B cell (primary cell): ENCODE data around the gene CIAO2B. TPM values are rescaled to one million over a fixed set of nuclear protein-coding genes. Genes with fewer than 3 reads are reported as not detected.
"Not testable (repeated sequence)": the region's sequence is repeated elsewhere in the genome, so short reads cannot be mapped to it uniquely, and the experiment has no call there.

Experiments
- ATAC-seq: fragments of 200-7000 bp; cut with Tn5 transposase; one replicate; pipeline ENCODE4 v1.10.0; 2021; ENCODE audit warnings: low read depth, mild to moderate bottlenecking, moderate number of reproducible peaks, moderate library complexity
- CTCF ChIA-PET: fragments of 350-600 bp; sonication (Branson Sonifier 250); formaldehyde crosslinking; loops from one replicate; lab custom pipeline; 2021; ENCODE audit warnings: antibody characterized with exemption, inconsistent platforms; lab: Charles Lee
- POLR2A ChIA-PET: fragments of 350-600 bp; sonication (Branson Sonifier 250); formaldehyde crosslinking; loops from one replicate; lab custom pipeline; 2021; ENCODE audit warnings: antibody characterized with exemption; lab: Charles Lee
- DNase-seq: peaks from one replicate; pipeline ENCODE4 v3.0.0; 2013
- H2AFZ ChIP-seq: 2 replicates; pipeline ENCODE4 v1.6.1; 2012; ENCODE audit warnings: mild to moderate bottlenecking, low read depth, low read length; ENCODE audit not compliant: insufficient read depth, poor library complexity, severe bottlenecking
- H3K27ac ChIP-seq, 2 donors: 1 replicate in 1 of 2; 2 replicates in 1 of 2; pipeline ENCODE4 v1.5.1; 2012 to 2013; ENCODE audit warnings: low read length in 2 of 2, mild to moderate bottlenecking in 2 of 2, moderate library complexity in 1 of 2
- H3K27me3 ChIP-seq, 4 experiments: fragments of 200-600 bp in 1 of 4; sonication (generic) in 1 of 4; replicated peaks in 1 of 4; 1 replicate in 2 of 4; 2 replicates in 2 of 4; pipeline versions ENCODE4 v1.6.1 to v1.7.0; 2013 to 2016; ENCODE audit warnings: low read length in 3 of 4, mild to moderate bottlenecking in 2 of 4, mixed read lengths in 1 of 4, moderate library complexity in 1 of 4; ENCODE audit not compliant: insufficient read depth in 4 of 4, control insufficient read depth in 3 of 4; ENCODE audit errors: control extremely low read depth in 1 of 4
- H3K36me3 ChIP-seq, 2 experiments: replicated peaks in 1 of 2; 1 replicate in 1 of 2; 2 replicates in 1 of 2; pipeline versions ENCODE4 v1.6.1 to v1.7.1; 2013; ENCODE audit warnings: low read length in 1 of 2; ENCODE audit not compliant: insufficient read depth in 2 of 2, control insufficient read depth in 1 of 2; ENCODE audit errors: control extremely low read depth in 1 of 2, extremely low read depth in 1 of 2
- H3K4me1 ChIP-seq, 2 donors: fragments of 200-600 bp in 1 of 2; sonication (generic) in 1 of 2; 1 replicate in 1 of 2; 2 replicates in 1 of 2; pipeline versions ENCODE4 v1.5.1 to v1.6.1; 2013 to 2017; ENCODE audit warnings: low read length in 2 of 2; ENCODE audit not compliant: control insufficient read depth in 2 of 2, insufficient read depth in 2 of 2
- H3K4me2 ChIP-seq: replicated peaks from 2 replicates; pipeline ENCODE3; 2012; ENCODE audit warnings: mild to moderate bottlenecking, low read depth, low read length; ENCODE audit not compliant: poor library complexity, severe bottlenecking
- H3K4me3 ChIP-seq, 5 experiments: fragments of 200-600 bp in 1 of 5; sonication (generic) in 1 of 5; 1 replicate in 3 of 5; 2 replicates in 2 of 5; pipeline versions ENCODE4 v1.5.1 to v1.7.0; 2011 to 2016; ENCODE audit warnings: low read length in 4 of 5, mild to moderate bottlenecking in 4 of 5, low read depth in 2 of 5, control low read depth in 1 of 5, moderate library complexity in 1 of 5; ENCODE audit not compliant: insufficient read depth in 1 of 5; ENCODE audit errors: control extremely low read depth in 1 of 5, extremely low read depth in 1 of 5
- H3K79me2 ChIP-seq: fragments of 200-600 bp; sonication (generic); one replicate; pipeline ENCODE4 v1.6.0; 2016; ENCODE audit warnings: low read length; ENCODE audit not compliant: control insufficient read depth, insufficient read depth
- H3K9ac ChIP-seq: fragments of 200-600 bp; sonication (generic); 2 replicates; pipeline ENCODE4 v1.6.1; 2017; ENCODE audit warnings: mild to moderate bottlenecking, low read length, moderate library complexity
- H3K9me3 ChIP-seq, 3 donors: one replicate each; pipeline versions ENCODE4 v1.6.1 to v1.7.1; 2013; ENCODE audit warnings: low read length in 2 of 3; ENCODE audit not compliant: control insufficient read depth in 2 of 3, insufficient read depth in 1 of 3; ENCODE audit errors: control extremely low read depth in 1 of 3
- H4K20me1 ChIP-seq: 2 replicates; pipeline ENCODE4 v1.6.0; 2012; ENCODE audit warnings: mild to moderate bottlenecking, low read length; ENCODE audit not compliant: insufficient read depth, control insufficient read depth, poor library complexity, severe bottlenecking
- H3K27ac Mint-ChIP-seq: one replicate; pipeline ENCODE4 v1.8.0; 2021; ENCODE audit warnings: mixed read lengths
- H3K27me3 Mint-ChIP-seq: one replicate; pipeline ENCODE4 v1.8.0; 2021; ENCODE audit warnings: mixed read lengths
- H3K4me1 Mint-ChIP-seq: one replicate; pipeline ENCODE4 v1.8.0; 2021; ENCODE audit warnings: mixed read lengths
- H3K4me3 Mint-ChIP-seq: one replicate; pipeline ENCODE4 v1.8.0; 2021; ENCODE audit warnings: mixed read lengths
- H3K9me3 Mint-ChIP-seq: one replicate; pipeline ENCODE4 v1.8.0; 2022; ENCODE audit warnings: mixed read lengths; ENCODE audit not compliant: insufficient read depth
- EZH2 ChIP-seq: IDR thresholded peaks from 2 replicates; pipeline ENCODE4 v1.6.1; 2012; ENCODE audit warnings: borderline replicate concordance, low read depth, mild to moderate bottlenecking, moderate library complexity, low read length; ENCODE audit not compliant: insufficient read depth, poor library complexity, severe bottlenecking
- WGBS: methylation state at CpG from one replicate; pipeline ENCODE4 v1.1.5; 2013; ENCODE audit warnings: missing lambda C conversion rate; ENCODE audit not compliant: insufficient coverage; 5-methylcytosine and 5-hydroxymethylcytosine counted together
- intact Hi-C: fragments of 100-400 bp; cut with micrococcal nuclease; formaldehyde crosslinking; loops from one replicate; pipeline ENCODE4 v1.10.0; 2022
- polyA plus RNA-seq: library from polyadenylated mRNA; depleted of rRNA; stranded (reverse); fragments of >200 nt; gene quantifications from 2 replicates; pipeline ENCODE4 v1.2.3, GENCODE V29; 2012
- total RNA-seq, 2 donors: library from RNA; stranded (reverse); fragments of 120-200 nt in 1 of 2; gene quantifications; 1 replicate in 1 of 2; 2 replicates in 1 of 2; pipeline versions ENCODE4 v1.2.3 to v1.2.4, GENCODE V29; 2013 to 2022
- TF ChIP-seq, protein P1 (sequence below): fragments of 200-600 bp; IDR thresholded peaks from one replicate; pipeline ENCODE4 v1.8.0; 2022; ENCODE audit warnings: antibody characterized with exemption, mild to moderate bottlenecking

Gene CIAO2B
- total and polyA plus RNA-seq, 2 donors (not counting 1 experiment from before 2014, with no cell fraction given): 60.6 to 159 TPM

DNA sequence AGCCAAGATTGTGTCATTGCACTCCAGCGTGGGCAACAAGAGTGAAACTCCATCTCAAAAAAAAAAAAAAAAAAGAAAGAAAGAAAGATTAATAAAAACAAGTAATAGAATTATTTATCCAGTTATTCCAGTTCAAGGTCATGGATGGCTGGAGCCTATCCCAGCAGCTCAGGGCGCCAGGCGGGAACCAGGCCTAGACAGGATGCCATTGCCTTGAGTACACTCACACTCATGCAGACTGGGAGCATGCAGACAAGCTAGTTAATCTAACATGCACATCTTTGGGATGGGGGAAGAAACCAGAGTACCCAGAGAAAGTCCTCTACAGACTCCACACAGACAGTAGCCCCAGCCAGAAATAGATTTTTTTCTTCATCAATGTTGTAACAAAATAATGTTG lies 36.0 kb downstream of the CIAO2B start:
- peaks cover 0 to 3% (median 0%) of the 10 kb centered on the region in 4 experiments for H3K27me3 ChIP-seq
- Mint-ChIP-seq H3K9me3 (no peaks in the 10 kb centered on the region), H3K27ac (no peak overlapping the region), H3K4me3 (no peak overlapping the region), H3K4me1 (no peaks in the 10 kb centered on the region), H3K27me3 (no peaks in the 10 kb centered on the region)
- CTCF ChIA-PET: interaction anchor here (1.2 kb wide), 1 partner anchor 30 kb away, joined by 6 read pairs; no protein-coding TSS in a partner anchor
- 90% methylated on average over 2 of the region's 3 CpGs for WGBS
- H3K9me3 ChIP-seq: no peaks in the 10 kb centered on the region
- no peaks in the 10 kb centered on the region for H3K79me2 ChIP-seq
- no peak overlapping the region for H3K27ac ChIP-seq
- no peak overlapping the region for H3K9ac ChIP-seq
- H3K4me1 ChIP-seq: peaks cover 0 to 3% of the 10 kb centered on the region in 2 donors
- no peaks in the 10 kb centered on the region for H4K20me1 ChIP-seq
- no peak for TF ChIP-seq EZH2
- TF ChIP-seq, protein P1, sequence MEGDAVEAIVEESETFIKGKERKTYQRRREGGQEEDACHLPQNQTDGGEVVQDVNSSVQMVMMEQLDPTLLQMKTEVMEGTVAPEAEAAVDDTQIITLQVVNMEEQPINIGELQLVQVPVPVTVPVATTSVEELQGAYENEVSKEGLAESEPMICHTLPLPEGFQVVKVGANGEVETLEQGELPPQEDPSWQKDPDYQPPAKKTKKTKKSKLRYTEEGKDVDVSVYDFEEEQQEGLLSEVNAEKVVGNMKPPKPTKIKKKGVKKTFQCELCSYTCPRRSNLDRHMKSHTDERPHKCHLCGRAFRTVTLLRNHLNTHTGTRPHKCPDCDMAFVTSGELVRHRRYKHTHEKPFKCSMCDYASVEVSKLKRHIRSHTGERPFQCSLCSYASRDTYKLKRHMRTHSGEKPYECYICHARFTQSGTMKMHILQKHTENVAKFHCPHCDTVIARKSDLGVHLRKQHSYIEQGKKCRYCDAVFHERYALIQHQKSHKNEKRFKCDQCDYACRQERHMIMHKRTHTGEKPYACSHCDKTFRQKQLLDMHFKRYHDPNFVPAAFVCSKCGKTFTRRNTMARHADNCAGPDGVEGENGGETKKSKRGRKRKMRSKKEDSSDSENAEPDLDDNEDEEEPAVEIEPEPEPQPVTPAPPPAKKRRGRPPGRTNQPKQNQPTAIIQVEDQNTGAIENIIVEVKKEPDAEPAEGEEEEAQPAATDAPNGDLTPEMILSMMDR: no peak
- H3K36me3 ChIP-seq: no peaks in the 10 kb centered on the region
- no peak overlapping the region for H2AFZ ChIP-seq
- H3K4me2 ChIP-seq: no peak overlapping the region
- DNase-seq: no peak
- POLR2A ChIA-PET: interaction anchor here (0.7 kb wide), 1 partner anchor 544 kb away, joined by 4 read pairs; no protein-coding TSS in a partner anchor
- ATAC-seq: no peak
- no peak overlapping the region for H3K4me3 ChIP-seq
- intact Hi-C loops: no loop called here

DNA sequence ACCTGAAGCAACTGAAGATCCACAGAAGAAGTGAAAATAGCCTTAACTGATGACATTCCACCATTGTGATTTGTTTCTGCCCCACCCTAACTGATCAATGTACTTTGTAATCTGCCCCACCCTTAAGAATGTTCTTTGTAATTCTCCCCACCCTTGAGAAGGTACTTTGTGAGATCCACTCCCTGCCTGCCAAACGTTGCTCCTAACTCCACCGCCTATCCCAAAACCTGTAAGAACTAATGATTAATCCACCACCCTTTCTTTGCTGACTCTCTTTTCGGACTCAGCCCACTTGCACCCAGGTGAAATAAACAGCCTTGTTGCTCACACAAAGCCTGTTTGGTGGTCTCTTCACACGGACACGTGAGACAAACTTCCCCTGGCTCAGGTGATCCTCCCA lies 37.5 kb downstream of the CIAO2B start:
- WGBS: 98% methylated on average over 5 of the region's 5 CpGs
- H3K4me1 Mint-ChIP-seq, H3K4me3 Mint-ChIP-seq, H3K4me1 ChIP-seq, H3K27me3 ChIP-seq, POLR2A ChIA-PET, ATAC-seq, H3K4me2 ChIP-seq, H3K4me3 ChIP-seq, H3K36me3 ChIP-seq, DNase-seq, H3K27ac Mint-ChIP-seq, H3K9me3 Mint-ChIP-seq, H3K9me3 ChIP-seq, H3K27me3 Mint-ChIP-seq, H3K27ac ChIP-seq, H2AFZ ChIP-seq, H3K79me2 ChIP-seq, H3K9ac ChIP-seq, H4K20me1 ChIP-seq, intact Hi-C loops: not testable (repeated sequence)
- CTCF ChIA-PET: interaction anchor here (1.0 to 1.3 kb wide), 2 partner anchors 10 to 259 kb away, joined by 3 to 4 read pairs; no protein-coding TSS in a partner anchor
